ENCODE data around the gene MPP2.

GRCh38 chr17:43913584-43913983, 6.2 kb upstream of the MPP2 start:
- TF ChIP-seq CTCF (IDR thresholded peaks at IDR 0.05) (no peak), POLR2A (IDR thresholded peaks at IDR 0.05) (no peak)
